CD14-positive monocyte (primary cell): ENCODE data around the gene LRRC7. TPM values are rescaled to one million over a fixed set of nuclear protein-coding genes. Genes with fewer than 3 reads are reported as not detected.

Experiments used
- DNase-seq, 3 donors: peaks; one replicate each; pipeline ENCODE4 v3.0.0-alpha.2; 2011 to 2022
- H2AFZ ChIP-seq: 2 replicates; pipeline ENCODE4 v1.6.0; 2012; ENCODE audit warnings: mild to moderate bottlenecking, low read depth, low read length, inconsistent platforms; ENCODE audit not compliant: insufficient read depth, poor library complexity, severe bottlenecking
- H3K27ac ChIP-seq, 2 donors: 1 replicate in 1 of 2; 2 replicates in 1 of 2; pipeline ENCODE4 v1.5.1; 2012 to 2013; ENCODE audit warnings: low read length in 2 of 2, control low read depth in 1 of 2, inconsistent platforms in 1 of 2, low read depth in 1 of 2, mild to moderate bottlenecking in 1 of 2
- H3K27me3 ChIP-seq, 2 donors: one replicate each; pipeline versions ENCODE4 v1.6.0 to v1.6.1; 2011 to 2013; ENCODE audit warnings: low read length in 2 of 2; ENCODE audit not compliant: control insufficient read depth in 2 of 2, insufficient read depth in 2 of 2
- H3K36me3 ChIP-seq, 2 donors: replicated peaks in 1 of 2; 1 replicate in 1 of 2; 2 replicates in 1 of 2; pipeline versions ENCODE4 v1.5.1 to v1.6.1; 2012 to 2013; ENCODE audit warnings: low read length in 2 of 2, control low read depth in 1 of 2, inconsistent platforms in 1 of 2, mild to moderate bottlenecking in 1 of 2; ENCODE audit not compliant: insufficient read depth in 2 of 2, control insufficient read depth in 1 of 2
- H3K4me1 ChIP-seq, 2 donors: 1 replicate in 1 of 2; 2 replicates in 1 of 2; pipeline versions ENCODE4 v1.5.1 to v1.6.1; 2012 to 2013; ENCODE audit warnings: low read length in 2 of 2, control low read depth in 1 of 2, inconsistent platforms in 1 of 2, mild to moderate bottlenecking in 1 of 2, moderate library complexity in 1 of 2; ENCODE audit not compliant: insufficient read depth in 2 of 2, control insufficient read depth in 1 of 2
- H3K4me2 ChIP-seq: replicated peaks from 2 replicates; pipeline ENCODE3; 2012; ENCODE audit warnings: low read length, moderate library complexity, mild to moderate bottlenecking; ENCODE audit not compliant: poor library complexity, severe bottlenecking; ENCODE audit errors: extremely low read depth
- H3K4me3 ChIP-seq, 3 experiments: fragments of 200-600 bp in 1 of 3; sonication (generic) in 1 of 3; replicated peaks in 1 of 3; 1 replicate in 2 of 3; 2 replicates in 1 of 3; pipeline ENCODE4 v1.5.1; 2011 to 2013; ENCODE audit warnings: low read length in 3 of 3, mild to moderate bottlenecking in 3 of 3, control low read depth in 2 of 3, low read depth in 2 of 3, inconsistent platforms in 1 of 3, moderate library complexity in 1 of 3
- H3K79me2 ChIP-seq: 2 replicates; pipeline ENCODE4 v1.6.0; 2012; ENCODE audit warnings: mild to moderate bottlenecking, control low read depth, inconsistent platforms, low read length, moderate library complexity; ENCODE audit not compliant: insufficient read depth
- H3K9ac ChIP-seq: 2 replicates; pipeline ENCODE4 v1.6.0; 2017; ENCODE audit warnings: low read length, mild to moderate bottlenecking; ENCODE audit not compliant: insufficient read depth, poor library complexity, severe bottlenecking
- H3K9me3 ChIP-seq, 2 donors: replicated peaks in 1 of 2; 1 replicate in 1 of 2; 2 replicates in 1 of 2; pipeline versions ENCODE4 v1.5.1 to v1.6.1; 2012 to 2013; ENCODE audit warnings: low read length in 2 of 2, control low read depth in 1 of 2; ENCODE audit not compliant: control insufficient read depth in 1 of 2, insufficient read depth in 1 of 2
- H4K20me1 ChIP-seq: 2 replicates; pipeline ENCODE4 v1.6.0; 2012; ENCODE audit warnings: mild to moderate bottlenecking, low read length, control low read depth, moderate library complexity; ENCODE audit not compliant: insufficient read depth
- H3K27ac Mint-ChIP-seq, 7 donors: one replicate each; pipeline ENCODE4 v1.8.0; 2020; ENCODE audit warnings: mild to moderate bottlenecking in 7 of 7, mixed read lengths in 7 of 7, moderate library complexity in 6 of 7, inconsistent platforms in 2 of 7
- H3K27me3 Mint-ChIP-seq, 3 donors: one replicate each; pipeline ENCODE4 v1.8.0; 2021 to 2022; ENCODE audit warnings: low read depth in 3 of 3, mild to moderate bottlenecking in 3 of 3, mixed read lengths in 3 of 3, moderate library complexity in 3 of 3, inconsistent platforms in 1 of 3
- H3K36me3 Mint-ChIP-seq, 2 donors: one replicate each; pipeline ENCODE4 v1.8.0; 2020; ENCODE audit warnings: mixed read lengths in 2 of 2, inconsistent platforms in 1 of 2, mild to moderate bottlenecking in 1 of 2
- H3K4me1 Mint-ChIP-seq: one replicate; pipeline ENCODE4 v1.8.0; 2020; ENCODE audit warnings: mild to moderate bottlenecking, mixed read lengths
- H3K4me3 Mint-ChIP-seq, 2 donors: one replicate each; pipeline ENCODE4 v1.8.0; 2020; ENCODE audit warnings: mild to moderate bottlenecking in 2 of 2, mixed read lengths in 2 of 2, moderate library complexity in 1 of 2
- H3K9me3 Mint-ChIP-seq, 7 donors: one replicate each; pipeline ENCODE4 v1.8.0; 2020 to 2022; ENCODE audit warnings: mixed read lengths in 7 of 7, mild to moderate bottlenecking in 6 of 7, moderate library complexity in 6 of 7, inconsistent platforms in 2 of 7
- WGBS: methylation state at CpG from one replicate; pipeline ENCODE4 v1.1.5; 2013; ENCODE audit warnings: missing lambda C conversion rate; ENCODE audit not compliant: insufficient coverage; 5-methylcytosine and 5-hydroxymethylcytosine counted together
- intact Hi-C, 2 donors: fragments of 100-400 bp; cut with micrococcal nuclease; formaldehyde crosslinking; loops; one replicate each; pipeline versions ENCODE4 v1.15.0 to v1.15.1; 2023
- polyA plus RNA-seq, 3 donors: library from polyadenylated mRNA; depleted of rRNA in 1 of 3; unstranded in 2 of 3; stranded (reverse) in 1 of 3; fragments of 300-500 nt in 2 of 3; fragments of >200 nt in 1 of 3; fragmentation: Illumina TruSeq in 2 of 3; gene quantifications; 1 replicate in 2 of 3; 2 replicates in 1 of 3; pipeline ENCODE4 v1.2.3, GENCODE V29; 2012 to 2021
- TF ChIP-seq, protein P1 (sequence below): fragments of 200-600 bp; IDR thresholded peaks from one replicate; pipeline ENCODE4 v1.8.0; 2022; ENCODE audit warnings: antibody characterized with exemption, mild to moderate bottlenecking

Gene LRRC7
- polyA plus RNA-seq, 3 donors: not detected

DNA sequence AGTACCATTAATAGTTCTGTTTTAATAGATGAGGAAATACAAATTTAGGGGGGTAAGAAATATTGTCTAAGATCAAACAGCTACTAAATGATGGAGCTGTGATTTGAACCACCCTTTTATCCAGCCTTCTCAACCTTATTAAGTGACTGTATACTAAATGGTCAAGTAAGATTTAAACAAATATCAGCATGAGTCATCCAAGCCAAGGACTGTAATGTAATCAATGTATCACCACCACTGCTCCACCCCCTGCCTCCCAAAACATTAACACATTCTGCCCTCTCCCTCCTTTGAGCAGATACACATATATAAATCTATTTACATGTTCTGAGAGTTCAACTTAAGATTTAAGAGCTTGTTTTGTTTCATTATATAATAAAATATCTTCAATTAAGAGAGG lies 578.8 kb downstream of the LRRC7 start:
- peaks cover 21 to 31% of the 10 kb centered on the region in 2 donors for H3K36me3 Mint-ChIP-seq
- intact Hi-C loops: no loop called here
- TF ChIP-seq, protein P1, sequence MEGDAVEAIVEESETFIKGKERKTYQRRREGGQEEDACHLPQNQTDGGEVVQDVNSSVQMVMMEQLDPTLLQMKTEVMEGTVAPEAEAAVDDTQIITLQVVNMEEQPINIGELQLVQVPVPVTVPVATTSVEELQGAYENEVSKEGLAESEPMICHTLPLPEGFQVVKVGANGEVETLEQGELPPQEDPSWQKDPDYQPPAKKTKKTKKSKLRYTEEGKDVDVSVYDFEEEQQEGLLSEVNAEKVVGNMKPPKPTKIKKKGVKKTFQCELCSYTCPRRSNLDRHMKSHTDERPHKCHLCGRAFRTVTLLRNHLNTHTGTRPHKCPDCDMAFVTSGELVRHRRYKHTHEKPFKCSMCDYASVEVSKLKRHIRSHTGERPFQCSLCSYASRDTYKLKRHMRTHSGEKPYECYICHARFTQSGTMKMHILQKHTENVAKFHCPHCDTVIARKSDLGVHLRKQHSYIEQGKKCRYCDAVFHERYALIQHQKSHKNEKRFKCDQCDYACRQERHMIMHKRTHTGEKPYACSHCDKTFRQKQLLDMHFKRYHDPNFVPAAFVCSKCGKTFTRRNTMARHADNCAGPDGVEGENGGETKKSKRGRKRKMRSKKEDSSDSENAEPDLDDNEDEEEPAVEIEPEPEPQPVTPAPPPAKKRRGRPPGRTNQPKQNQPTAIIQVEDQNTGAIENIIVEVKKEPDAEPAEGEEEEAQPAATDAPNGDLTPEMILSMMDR: no peak
- no peaks in the 10 kb centered on the region for H3K9me3 Mint-ChIP-seq
- no peaks in the 10 kb centered on the region for H3K79me2 ChIP-seq
- no peaks in the 10 kb centered on the region for H3K4me1 ChIP-seq
- H3K27me3 ChIP-seq: no peaks in the 10 kb centered on the region
- no peaks in the 10 kb centered on the region for H3K27me3 Mint-ChIP-seq
- no peak for DNase-seq
- H3K27ac Mint-ChIP-seq: no peak overlapping the region
- no peak overlapping the region for H3K4me3 ChIP-seq
- H3K9ac ChIP-seq: no peak overlapping the region
- H3K36me3 ChIP-seq: peaks cover 40 to 68% of the 10 kb centered on the region in 2 donors
- H3K9me3 ChIP-seq: no peaks in the 10 kb centered on the region
- no peak overlapping the region for H3K27ac ChIP-seq
- no peak overlapping the region for H3K4me3 Mint-ChIP-seq
- no peak overlapping the region for H2AFZ ChIP-seq
- H4K20me1 ChIP-seq: no peaks in the 10 kb centered on the region
- H3K4me2 ChIP-seq: no peak overlapping the region
- no peaks in the 10 kb centered on the region for H3K4me1 Mint-ChIP-seq

DNA sequence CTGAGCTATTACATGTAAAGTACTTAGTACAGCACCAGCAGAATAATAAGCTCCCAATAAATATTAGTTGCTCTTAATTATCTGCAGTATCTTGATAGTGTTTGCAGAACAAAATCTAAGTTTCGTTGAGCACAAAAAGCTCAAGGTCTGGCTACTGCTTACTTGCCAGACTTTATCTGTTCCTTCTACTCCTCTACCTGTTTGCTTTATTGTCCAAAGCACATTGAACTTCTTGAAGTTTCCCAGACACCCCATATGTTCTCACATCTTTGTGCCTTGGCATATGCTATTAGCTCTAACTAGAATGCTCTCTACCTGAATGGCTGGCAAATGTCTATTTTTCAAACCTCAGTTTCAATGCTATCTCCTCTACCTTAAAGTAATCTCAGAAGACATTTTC lies 582.7 kb downstream of the LRRC7 start:
- Histone ChIP-seq H3K79me2 (no peaks in the 10 kb centered on the region), H3K4me3 (no peak overlapping the region), H3K27ac (no peak overlapping the region), H3K36me3 (peaks cover 40 to 58% of the 10 kb centered on the region in 2 donors), H3K4me2 (no peak overlapping the region), H4K20me1 (no peaks in the 10 kb centered on the region), H2AFZ (no peak overlapping the region), H3K4me1 (no peaks in the 10 kb centered on the region), H3K27me3 (no peaks in the 10 kb centered on the region), H3K9me3 (no peaks in the 10 kb centered on the region), H3K9ac (no peak overlapping the region)
- no peak for DNase-seq
- Mint-ChIP-seq H3K9me3 (no peaks in the 10 kb centered on the region), H3K4me3 (no peak overlapping the region), H3K4me1 (no peaks in the 10 kb centered on the region), H3K27me3 (no peaks in the 10 kb centered on the region), H3K36me3 (peaks cover 38% of the 10 kb centered on the region in 2 donors), H3K27ac (no peak overlapping the region)
- TF ChIP-seq, protein P1: no peak
- WGBS: 100% methylated on average over 1 of the region's 1 CpG
- intact Hi-C loops: no loop called here
